ENCODE results near the gene ABHD4.
"Not testable (repeated sequence)": the region's sequence is repeated elsewhere in the genome, so short reads cannot be mapped to it uniquely, and the experiment has no call there.

ABHD4 gene, protein sequence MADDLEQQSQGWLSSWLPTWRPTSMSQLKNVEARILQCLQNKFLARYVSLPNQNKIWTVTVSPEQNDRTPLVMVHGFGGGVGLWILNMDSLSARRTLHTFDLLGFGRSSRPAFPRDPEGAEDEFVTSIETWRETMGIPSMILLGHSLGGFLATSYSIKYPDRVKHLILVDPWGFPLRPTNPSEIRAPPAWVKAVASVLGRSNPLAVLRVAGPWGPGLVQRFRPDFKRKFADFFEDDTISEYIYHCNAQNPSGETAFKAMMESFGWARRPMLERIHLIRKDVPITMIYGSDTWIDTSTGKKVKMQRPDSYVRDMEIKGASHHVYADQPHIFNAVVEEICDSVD

DNA sequence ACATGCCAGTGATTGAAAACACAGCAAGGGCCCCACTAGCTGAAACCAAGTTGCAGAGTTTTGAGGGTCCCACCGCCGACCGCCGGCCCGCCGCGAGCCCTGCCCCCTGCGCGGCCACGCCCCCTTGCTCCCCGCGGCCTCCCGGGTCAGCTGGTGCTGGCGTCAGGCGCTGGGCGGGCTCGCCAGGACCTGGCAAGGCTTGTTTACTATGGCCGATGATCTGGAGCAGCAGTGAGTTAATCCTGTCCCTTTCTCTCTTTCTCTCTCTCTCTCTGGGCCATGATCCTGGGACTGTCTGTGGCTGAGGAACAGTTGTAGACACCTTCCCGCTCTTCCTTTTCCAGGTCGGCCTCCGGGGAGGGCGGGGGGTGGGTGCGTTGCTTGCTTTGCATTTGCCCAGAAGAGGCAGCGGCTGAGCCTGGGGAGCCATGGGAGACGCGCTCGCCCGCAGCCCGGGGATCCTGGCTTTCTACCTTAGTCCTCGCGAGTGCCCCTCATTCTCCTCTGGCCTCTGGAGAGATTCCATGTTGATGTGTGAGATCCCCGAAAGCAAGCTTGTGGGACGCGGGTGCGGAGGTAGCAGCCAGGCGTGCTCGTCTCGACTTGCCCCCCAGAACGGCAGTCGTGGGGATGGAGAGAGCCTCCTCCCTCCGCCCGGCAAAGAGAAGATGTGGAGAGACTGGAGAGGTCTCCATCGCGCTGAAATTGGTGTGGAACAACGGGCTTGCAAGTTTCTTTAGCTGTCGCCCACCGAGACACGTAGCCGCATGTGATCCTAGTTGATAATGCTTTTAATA, at the start of gene ABHD4:
Gene ABHD4, plus strand, starts transcription at position 202 of the 797 bp plus-strand sequence. Its CDS starts 7 bp downstream, at position 209.
- Histone ChIP-seq H3K27me3 (ENCODE audit: control insufficient read depth in 2 of 2, insufficient read depth in 2 of 2, low read length in 2 of 2) (no peaks in the 10 kb centered on the region), H3K9me3 (ENCODE audit: control insufficient read depth in 2 of 2, low read length in 2 of 2) (no peaks in the 10 kb centered on the region), H3K27ac (ENCODE audit: low read depth in 2 of 2, low read length in 2 of 2) (peak within 1 kb of the TSS; percentile 80 to 85)

DNA sequence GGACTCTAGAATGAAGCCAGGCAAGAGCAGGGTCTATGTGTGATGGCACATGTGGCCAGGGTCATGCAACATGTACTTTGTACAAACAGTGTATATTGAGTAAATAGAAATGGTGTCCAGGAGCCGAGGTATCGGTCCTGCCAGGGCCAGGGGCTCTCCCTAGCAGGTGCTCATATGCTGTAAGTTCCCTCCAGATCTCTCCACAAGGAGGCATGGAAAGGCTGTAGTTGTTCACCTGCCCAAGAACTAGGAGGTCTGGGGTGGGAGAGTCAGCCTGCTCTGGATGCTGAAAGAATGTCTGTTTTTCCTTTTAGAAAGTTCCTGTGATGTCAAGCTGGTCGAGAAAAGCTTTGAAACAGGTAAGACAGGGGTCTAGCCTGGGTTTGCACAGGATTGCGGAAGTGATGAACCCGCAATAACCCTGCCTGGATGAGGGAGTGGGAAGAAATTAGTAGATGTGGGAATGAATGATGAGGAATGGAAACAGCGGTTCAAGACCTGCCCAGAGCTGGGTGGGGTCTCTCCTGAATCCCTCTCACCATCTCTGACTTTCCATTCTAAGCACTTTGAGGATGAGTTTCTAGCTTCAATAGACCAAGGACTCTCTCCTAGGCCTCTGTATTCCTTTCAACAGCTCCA, 48.7 kb upstream of the ABHD4 start:
- H3K27ac ChIP-seq (ENCODE audit: low read depth in 2 of 2, low read length in 2 of 2) = peak overlapping the region; percentile 35 to 68
- H3K4me3 ChIP-seq (ENCODE audit: low read length in 2 of 2) = no peak overlapping the region
- H3K4me1 ChIP-seq (ENCODE audit: control insufficient read depth in 2 of 2, insufficient read depth in 2 of 2, low read length in 2 of 2) = peaks cover 22 to 29% of the 10 kb centered on the region in 2 donors

More for the DNA sequence above, at the start of gene ABHD4:
- peak within 1 kb of the TSS; percentile 71 to 86 for H3K9ac ChIP-seq (ENCODE audit: low read depth in 1 of 2, low read length in 2 of 2)
- peaks cover 19 to 20% of the 10 kb centered on the region in 2 donors for H3K36me3 ChIP-seq (ENCODE audit: control insufficient read depth in 2 of 2, insufficient read depth in 2 of 2, low read length in 2 of 2)
- H3K4me3 ChIP-seq (ENCODE audit: low read length in 2 of 2) = peak within 1 kb of the TSS; percentile 76 to 80
- peaks cover 12 to 20% of the 10 kb centered on the region in 2 donors for H3K4me1 ChIP-seq (ENCODE audit: control insufficient read depth in 2 of 2, insufficient read depth in 2 of 2, low read length in 2 of 2)

GRCh38 chr14:22549981-22550673, 48.0 kb upstream of the ABHD4 start:
- Histone ChIP-seq H3K4me3 (ENCODE audit: low read length in 2 of 2) (peak overlapping the region in 1 of 2 donors; percentile 26), H3K9ac (ENCODE audit: low read depth in 1 of 2, low read length in 2 of 2) (peak overlapping the region in 1 of 2 donors; percentile 38), H3K27me3 (ENCODE audit: control insufficient read depth in 2 of 2, insufficient read depth in 2 of 2, low read length in 2 of 2) (no peaks in the 10 kb centered on the region), H3K36me3 (ENCODE audit: control insufficient read depth in 2 of 2, insufficient read depth in 2 of 2, low read length in 2 of 2) (no peaks in the 10 kb centered on the region), H3K9me3 (ENCODE audit: control insufficient read depth in 2 of 2, low read length in 2 of 2) (no peaks in the 10 kb centered on the region), H3K27ac (ENCODE audit: low read depth in 2 of 2, low read length in 2 of 2) (peak overlapping the region; percentile 35 to 68), H3K4me1 (ENCODE audit: control insufficient read depth in 2 of 2, insufficient read depth in 2 of 2, low read length in 2 of 2) (peaks cover 22 to 33% of the 10 kb centered on the region in 2 donors)

More for the DNA sequence above, 48.7 kb upstream of the ABHD4 start:
- Histone ChIP-seq H3K9ac (ENCODE audit: low read depth in 1 of 2, low read length in 2 of 2) (peak overlapping the region in 1 of 2 donors; percentile 38), H3K27me3 (ENCODE audit: control insufficient read depth in 2 of 2, insufficient read depth in 2 of 2, low read length in 2 of 2) (no peaks in the 10 kb centered on the region), H3K36me3 (ENCODE audit: control insufficient read depth in 2 of 2, insufficient read depth in 2 of 2, low read length in 2 of 2) (no peaks in the 10 kb centered on the region), H3K9me3 (ENCODE audit: control insufficient read depth in 2 of 2, low read length in 2 of 2) (no peaks in the 10 kb centered on the region)

DNA sequence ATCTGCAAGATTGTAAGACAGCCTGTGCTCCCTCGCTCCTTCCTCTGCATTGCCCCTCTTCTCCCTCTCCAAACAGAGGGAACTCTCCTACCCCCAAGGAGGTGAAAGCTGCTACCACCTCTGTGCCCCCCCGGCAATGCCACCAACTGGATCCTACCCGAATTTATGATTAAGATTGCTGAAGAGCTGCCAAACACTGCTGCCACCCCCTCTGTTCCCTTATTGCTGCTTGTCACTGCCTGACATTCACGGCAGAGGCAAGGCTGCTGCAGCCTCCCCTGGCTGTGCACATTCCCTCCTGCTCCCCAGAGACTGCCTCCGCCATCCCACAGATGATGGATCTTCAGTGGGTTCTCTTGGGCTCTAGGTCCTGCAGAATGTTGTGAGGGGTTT, 46.5 kb upstream of the ABHD4 start:
- Histone ChIP-seq H3K9ac (ENCODE audit: low read depth in 1 of 2, low read length in 2 of 2) (no peak overlapping the region), H3K4me1 (ENCODE audit: control insufficient read depth in 2 of 2, insufficient read depth in 2 of 2, low read length in 2 of 2) (peaks cover 28 to 34% of the 10 kb centered on the region in 2 donors), H3K36me3 (ENCODE audit: control insufficient read depth in 2 of 2, insufficient read depth in 2 of 2, low read length in 2 of 2) (no peaks in the 10 kb centered on the region), H3K4me3 (ENCODE audit: low read length in 2 of 2) (peak overlapping the region in 1 of 2 donors; percentile 20), H3K27me3 (ENCODE audit: control insufficient read depth in 2 of 2, insufficient read depth in 2 of 2, low read length in 2 of 2) (no peaks in the 10 kb centered on the region), H3K9me3 (ENCODE audit: control insufficient read depth in 2 of 2, low read length in 2 of 2) (no peaks in the 10 kb centered on the region), H3K27ac (ENCODE audit: low read depth in 2 of 2, low read length in 2 of 2) (peak overlapping the region in 1 of 2 donors; percentile 38)

DNA sequence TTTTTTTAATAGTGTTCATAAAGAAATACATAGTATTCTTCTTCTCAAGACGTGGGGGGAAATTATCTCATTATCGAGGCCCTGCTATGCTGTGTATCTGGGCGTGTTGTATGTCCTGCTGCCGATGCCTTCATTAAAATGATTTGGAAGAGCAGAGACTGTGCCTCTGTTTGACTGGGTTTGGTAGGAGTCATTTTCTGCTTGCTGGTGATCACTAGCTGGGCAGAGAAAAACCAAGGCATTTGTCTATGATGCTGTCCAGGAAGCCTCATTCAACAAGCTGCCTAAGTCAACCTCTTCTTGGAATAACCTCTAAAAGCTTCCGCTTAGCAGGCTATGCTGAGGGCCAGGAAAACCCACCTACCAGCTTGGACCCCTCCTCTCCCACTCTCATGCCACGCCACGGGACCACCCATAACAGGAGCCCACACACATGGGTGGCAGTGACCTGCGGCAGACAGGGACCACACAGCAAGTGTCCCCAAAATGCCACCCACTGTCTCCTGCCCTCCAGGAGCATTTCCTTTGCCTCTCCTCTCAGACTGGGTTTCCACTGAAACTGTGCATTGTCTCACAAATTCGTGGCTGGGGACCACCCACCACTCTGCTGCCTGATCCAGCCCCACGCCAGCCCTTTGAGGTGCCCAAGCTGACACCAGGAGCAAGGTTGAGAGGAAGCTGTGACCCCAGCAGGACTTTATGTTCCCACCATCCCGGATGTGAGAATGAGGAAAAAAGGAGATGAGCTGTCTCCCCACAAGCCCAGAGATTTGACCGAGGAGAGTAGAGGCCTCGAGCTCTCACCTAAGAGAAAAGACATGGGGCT, 45.9 kb upstream of the ABHD4 start:
- H3K4me3 ChIP-seq (ENCODE audit: low read length in 2 of 2) = no peak overlapping the region
- H3K27me3 ChIP-seq (ENCODE audit: control insufficient read depth in 2 of 2, insufficient read depth in 2 of 2, low read length in 2 of 2) = no peaks in the 10 kb centered on the region
- H3K27ac ChIP-seq (ENCODE audit: low read depth in 2 of 2, low read length in 2 of 2) = peak overlapping the region in 1 of 2 donors; percentile 43
- no peak overlapping the region for H3K9ac ChIP-seq (ENCODE audit: low read depth in 1 of 2, low read length in 2 of 2)
- H3K9me3 ChIP-seq (ENCODE audit: control insufficient read depth in 2 of 2, low read length in 2 of 2) = no peaks in the 10 kb centered on the region
- peaks cover 31 to 34% of the 10 kb centered on the region in 2 donors for H3K4me1 ChIP-seq (ENCODE audit: control insufficient read depth in 2 of 2, insufficient read depth in 2 of 2, low read length in 2 of 2)
- H3K36me3 ChIP-seq (ENCODE audit: control insufficient read depth in 2 of 2, insufficient read depth in 2 of 2, low read length in 2 of 2) = no peaks in the 10 kb centered on the region

DNA sequence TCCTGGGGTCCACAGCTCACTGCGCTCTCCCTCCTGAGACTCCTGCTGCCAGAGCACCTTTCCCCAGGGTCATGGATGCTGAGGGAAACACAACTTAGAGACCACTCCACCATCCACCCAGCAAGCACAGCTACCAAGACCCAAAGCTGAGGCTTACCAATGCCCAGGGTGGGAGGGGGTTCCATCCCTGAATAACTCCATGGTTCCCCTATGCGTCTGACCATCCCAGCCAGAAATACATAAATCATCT, 45.3 kb upstream of the ABHD4 start:
- H3K36me3 ChIP-seq (ENCODE audit: control insufficient read depth in 2 of 2, insufficient read depth in 2 of 2, low read length in 2 of 2) = no peaks in the 10 kb centered on the region
- no peaks in the 10 kb centered on the region for H3K9me3 ChIP-seq (ENCODE audit: control insufficient read depth in 2 of 2, low read length in 2 of 2)
- no peak overlapping the region for H3K4me3 ChIP-seq (ENCODE audit: low read length in 2 of 2)
- no peak overlapping the region for H3K9ac ChIP-seq (ENCODE audit: low read depth in 1 of 2, low read length in 2 of 2)
- H3K27me3 ChIP-seq (ENCODE audit: control insufficient read depth in 2 of 2, insufficient read depth in 2 of 2, low read length in 2 of 2) = no peaks in the 10 kb centered on the region
- peaks cover 31 to 36% of the 10 kb centered on the region in 2 donors for H3K4me1 ChIP-seq (ENCODE audit: control insufficient read depth in 2 of 2, insufficient read depth in 2 of 2, low read length in 2 of 2)
- H3K27ac ChIP-seq (ENCODE audit: low read depth in 2 of 2, low read length in 2 of 2) = no peak overlapping the region

DNA sequence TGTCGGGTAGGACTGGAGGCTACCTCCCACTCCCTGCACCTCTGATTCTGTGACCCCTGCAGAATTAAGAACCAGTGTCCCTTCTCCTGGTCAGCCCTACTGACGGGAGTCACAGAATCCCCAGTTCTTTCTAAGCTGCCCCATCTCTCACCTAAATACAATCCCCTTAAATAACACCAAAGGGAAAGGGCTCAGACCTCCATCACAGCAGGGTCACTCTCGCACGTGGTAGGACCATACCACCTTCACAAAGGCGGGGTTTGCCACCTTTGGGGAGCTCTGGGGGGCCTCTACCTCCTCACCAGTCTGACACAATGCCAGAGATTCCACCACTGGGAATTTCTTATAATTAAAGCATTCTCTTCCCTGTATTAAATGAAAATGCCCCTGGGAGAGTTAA, 44.7 kb upstream of the ABHD4 start:
- Histone ChIP-seq H3K4me1 (ENCODE audit: control insufficient read depth in 2 of 2, insufficient read depth in 2 of 2, low read length in 2 of 2) (peaks cover 35 to 39% of the 10 kb centered on the region in 2 donors), H3K9ac (ENCODE audit: low read depth in 1 of 2, low read length in 2 of 2) (no peak overlapping the region), H3K36me3 (ENCODE audit: control insufficient read depth in 2 of 2, insufficient read depth in 2 of 2, low read length in 2 of 2) (no peaks in the 10 kb centered on the region), H3K9me3 (ENCODE audit: control insufficient read depth in 2 of 2, low read length in 2 of 2) (no peaks in the 10 kb centered on the region), H3K4me3 (ENCODE audit: low read length in 2 of 2) (no peak overlapping the region), H3K27me3 (ENCODE audit: control insufficient read depth in 2 of 2, insufficient read depth in 2 of 2, low read length in 2 of 2) (no peaks in the 10 kb centered on the region), H3K27ac (ENCODE audit: low read depth in 2 of 2, low read length in 2 of 2) (peak overlapping the region in 1 of 2 donors; percentile 38)

DNA sequence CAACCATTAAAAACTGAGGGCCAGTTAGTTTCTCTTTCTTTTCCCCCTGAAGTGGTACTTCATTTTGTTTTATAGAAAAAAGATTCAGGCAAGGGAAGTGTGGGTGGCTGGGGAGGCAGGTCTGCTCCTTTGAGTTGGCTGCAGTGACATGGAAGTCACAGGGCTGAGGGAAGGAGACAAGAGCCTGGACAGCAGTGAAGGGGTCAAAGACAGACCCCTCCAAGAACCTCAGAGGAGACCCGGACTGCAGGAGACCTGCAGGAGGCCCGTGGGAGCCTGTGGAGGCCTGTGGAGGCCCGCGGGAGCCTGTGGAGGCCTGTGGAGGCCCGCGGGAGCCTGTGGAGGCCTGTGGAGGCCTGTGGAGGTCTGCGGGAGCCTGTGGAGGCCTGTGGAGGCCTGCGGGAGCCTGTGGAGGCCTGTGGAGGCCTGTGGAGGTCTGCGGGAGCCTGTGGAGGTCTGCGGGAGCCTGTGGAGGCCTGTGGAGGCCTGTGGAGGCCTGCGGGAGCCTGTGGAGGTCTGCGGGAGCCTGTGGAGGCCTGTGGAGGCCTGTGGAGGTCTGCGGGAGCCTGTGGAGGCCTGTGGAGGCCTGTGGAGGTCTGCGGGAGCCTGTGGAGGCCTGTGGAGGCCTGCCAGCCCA, 44.1 kb upstream of the ABHD4 start:
- peak overlapping the region in 1 of 2 donors; percentile 90 for H3K27ac ChIP-seq (ENCODE audit: low read depth in 2 of 2, low read length in 2 of 2)
- H3K27me3 ChIP-seq (ENCODE audit: control insufficient read depth in 2 of 2, insufficient read depth in 2 of 2, low read length in 2 of 2); H3K9ac ChIP-seq (ENCODE audit: low read depth in 1 of 2, low read length in 2 of 2); H3K4me3 ChIP-seq (ENCODE audit: low read length in 2 of 2); H3K9me3 ChIP-seq (ENCODE audit: control insufficient read depth in 2 of 2, low read length in 2 of 2); H3K36me3 ChIP-seq (ENCODE audit: control insufficient read depth in 2 of 2, insufficient read depth in 2 of 2, low read length in 2 of 2): not testable (repeated sequence)
- H3K4me1 ChIP-seq (ENCODE audit: control insufficient read depth in 2 of 2, insufficient read depth in 2 of 2, low read length in 2 of 2) = peaks cover 38 to 43% of the 10 kb centered on the region in 2 donors

Data from mucosa of rectum (tissue), 2 donors.